Measurements from ENCODE around the gene TMEM63C.
"Not testable (repeated sequence)": the region's sequence is repeated elsewhere in the genome, so short reads cannot be mapped to it uniquely, and the experiment has no call there.

The TMEM63C gene

GRCh38 chr14:77280921-77281320 is 99.3 kb downstream of the TMEM63C start:
- H3K27me3 ChIP-seq (ENCODE audit: control insufficient read depth, insufficient read depth, low read length); H3K9ac ChIP-seq (ENCODE audit: low read depth, low read length); H3K4me1 ChIP-seq (ENCODE audit: control insufficient read depth, insufficient read depth, low read length); H3K27ac ChIP-seq (ENCODE audit: low read depth, low read length); H3K4me3 ChIP-seq (ENCODE audit: low read depth, low read length); H3K9me3 ChIP-seq (ENCODE audit: control insufficient read depth, insufficient read depth, low read length): not testable (repeated sequence)
- H3K36me3 ChIP-seq (ENCODE audit: control insufficient read depth, insufficient read depth, low read length), result peaks cover 63% of the 10 kb centered on the region

GRCh38 chr14:77281852-77282410 is 100.3 kb downstream of the TMEM63C start:
- no peaks in the 10 kb centered on the region for H3K4me1 ChIP-seq (ENCODE audit: control insufficient read depth, insufficient read depth, low read length)
- no peaks in the 10 kb centered on the region for H3K27me3 ChIP-seq (ENCODE audit: control insufficient read depth, insufficient read depth, low read length)
- H3K36me3 ChIP-seq (ENCODE audit: control insufficient read depth, insufficient read depth, low read length), result peaks cover 73% of the 10 kb centered on the region
- H3K9me3 ChIP-seq (ENCODE audit: control insufficient read depth, insufficient read depth, low read length), result no peaks in the 10 kb centered on the region
- H3K9ac ChIP-seq (ENCODE audit: low read depth, low read length), result no peak overlapping the region
- no peak overlapping the region for H3K27ac ChIP-seq (ENCODE audit: low read depth, low read length)
- H3K4me3 ChIP-seq (ENCODE audit: low read depth, low read length), result no peak overlapping the region

- no peaks in the 10 kb centered on the region for H3K4me1 ChIP-seq (ENCODE audit: control insufficient read depth, insufficient read depth, low read length)
- H3K9me3 ChIP-seq (ENCODE audit: control insufficient read depth, insufficient read depth, low read length), result no peaks in the 10 kb centered on the region
- peaks cover 67% of the 10 kb centered on the region for H3K36me3 ChIP-seq (ENCODE audit: control insufficient read depth, insufficient read depth, low read length)
- H3K9ac ChIP-seq (ENCODE audit: low read depth, low read length), result no peak overlapping the region
- H3K27ac ChIP-seq (ENCODE audit: low read depth, low read length), result no peak overlapping the region
- H3K4me3 ChIP-seq (ENCODE audit: low read depth, low read length), result no peak overlapping the region
- no peaks in the 10 kb centered on the region for H3K27me3 ChIP-seq (ENCODE audit: control insufficient read depth, insufficient read depth, low read length)
These were observed 102.5 kb downstream of the TMEM63C start for GRCh38 chr14:77284066-77284465.

- Histone ChIP-seq H3K9ac (ENCODE audit: low read depth, low read length) (no peak overlapping the region), H3K27me3 (ENCODE audit: control insufficient read depth, insufficient read depth, low read length) (no peaks in the 10 kb centered on the region), H3K27ac (ENCODE audit: low read depth, low read length) (no peak overlapping the region), H3K4me3 (ENCODE audit: low read depth, low read length) (no peak overlapping the region), H3K36me3 (ENCODE audit: control insufficient read depth, insufficient read depth, low read length) (peaks cover 63% of the 10 kb centered on the region), H3K9me3 (ENCODE audit: control insufficient read depth, insufficient read depth, low read length) (no peaks in the 10 kb centered on the region), H3K4me1 (ENCODE audit: control insufficient read depth, insufficient read depth, low read length) (no peaks in the 10 kb centered on the region)
These were observed 102.9 kb downstream of the TMEM63C start for GRCh38 chr14:77284466-77284865.

- Histone ChIP-seq H3K36me3 (ENCODE audit: control insufficient read depth, insufficient read depth, low read length) (peaks cover 52% of the 10 kb centered on the region), H3K4me3 (ENCODE audit: low read depth, low read length) (no peak overlapping the region), H3K4me1 (ENCODE audit: control insufficient read depth, insufficient read depth, low read length) (no peaks in the 10 kb centered on the region), H3K27ac (ENCODE audit: low read depth, low read length) (no peak overlapping the region), H3K9me3 (ENCODE audit: control insufficient read depth, insufficient read depth, low read length) (no peaks in the 10 kb centered on the region), H3K27me3 (ENCODE audit: control insufficient read depth, insufficient read depth, low read length) (no peaks in the 10 kb centered on the region), H3K9ac (ENCODE audit: low read depth, low read length) (no peak overlapping the region)
These were observed 105.0 kb downstream of the TMEM63C start for GRCh38 chr14:77286576-77286975.

- Histone ChIP-seq H3K9ac (ENCODE audit: low read depth, low read length) (no peak overlapping the region), H3K4me3 (ENCODE audit: low read depth, low read length) (no peak overlapping the region), H3K36me3 (ENCODE audit: control insufficient read depth, insufficient read depth, low read length) (peaks cover 30% of the 10 kb centered on the region), H3K9me3 (ENCODE audit: control insufficient read depth, insufficient read depth, low read length) (no peaks in the 10 kb centered on the region), H3K27ac (ENCODE audit: low read depth, low read length) (no peak overlapping the region), H3K4me1 (ENCODE audit: control insufficient read depth, insufficient read depth, low read length) (no peaks in the 10 kb centered on the region), H3K27me3 (ENCODE audit: control insufficient read depth, insufficient read depth, low read length) (no peaks in the 10 kb centered on the region)
These were observed 109.1 kb downstream of the TMEM63C start for GRCh38 chr14:77290705-77291104.

- no peaks in the 10 kb centered on the region for H3K4me1 ChIP-seq (ENCODE audit: control insufficient read depth, insufficient read depth, low read length)
- no peak overlapping the region for H3K9ac ChIP-seq (ENCODE audit: low read depth, low read length)
- H3K27ac ChIP-seq (ENCODE audit: low read depth, low read length), result no peak overlapping the region
- no peak overlapping the region for H3K4me3 ChIP-seq (ENCODE audit: low read depth, low read length)
- no peaks in the 10 kb centered on the region for H3K27me3 ChIP-seq (ENCODE audit: control insufficient read depth, insufficient read depth, low read length)
- no peaks in the 10 kb centered on the region for H3K9me3 ChIP-seq (ENCODE audit: control insufficient read depth, insufficient read depth, low read length)
- peaks cover 33% of the 10 kb centered on the region for H3K36me3 ChIP-seq (ENCODE audit: control insufficient read depth, insufficient read depth, low read length)
These were observed 114.6 kb downstream of the TMEM63C start for GRCh38 chr14:77296155-77296554.

- Histone ChIP-seq H3K27me3 (ENCODE audit: control insufficient read depth, insufficient read depth, low read length) (no peaks in the 10 kb centered on the region), H3K36me3 (ENCODE audit: control insufficient read depth, insufficient read depth, low read length) (peaks cover 33% of the 10 kb centered on the region)
These were observed 115.3 kb downstream of the TMEM63C start for GRCh38 chr14:77296906-77297305.

GRCh38 chr14:77299771-77300170 is 118.2 kb downstream of the TMEM63C start:
- H3K9me3 ChIP-seq (ENCODE audit: control insufficient read depth, insufficient read depth, low read length), result no peaks in the 10 kb centered on the region
- no peak overlapping the region for H3K27ac ChIP-seq (ENCODE audit: low read depth, low read length)
- H3K9ac ChIP-seq (ENCODE audit: low read depth, low read length), result no peak overlapping the region
- H3K4me1 ChIP-seq (ENCODE audit: control insufficient read depth, insufficient read depth, low read length), result peaks cover 5% of the 10 kb centered on the region; the same call in 1 of the 2 replicates
- H3K4me3 ChIP-seq (ENCODE audit: low read depth, low read length), result no peak overlapping the region
- no peaks in the 10 kb centered on the region for H3K27me3 ChIP-seq (ENCODE audit: control insufficient read depth, insufficient read depth, low read length)
- H3K36me3 ChIP-seq (ENCODE audit: control insufficient read depth, insufficient read depth, low read length), result peaks cover 40% of the 10 kb centered on the region

More at GRCh38 chr14:77296906-77297305, 115.3 kb downstream of the TMEM63C start:
- H3K27ac ChIP-seq (ENCODE audit: low read depth, low read length), result no peak overlapping the region
- no peak overlapping the region for H3K4me3 ChIP-seq (ENCODE audit: low read depth, low read length)
- H3K4me1 ChIP-seq (ENCODE audit: control insufficient read depth, insufficient read depth, low read length), result 0 out of 2 replicates have a peak, but pooled peaks cover 5% of the 10 kb centered on the region
- no peaks in the 10 kb centered on the region for H3K9me3 ChIP-seq (ENCODE audit: control insufficient read depth, insufficient read depth, low read length)
- no peak overlapping the region for H3K9ac ChIP-seq (ENCODE audit: low read depth, low read length)

- H3K27ac ChIP-seq (ENCODE audit: low read depth, low read length), result no peak overlapping the region
- H3K4me3 ChIP-seq (ENCODE audit: low read depth, low read length), result no peak overlapping the region
- H3K9me3 ChIP-seq (ENCODE audit: control insufficient read depth, insufficient read depth, low read length), result no peaks in the 10 kb centered on the region
- no peaks in the 10 kb centered on the region for H3K27me3 ChIP-seq (ENCODE audit: control insufficient read depth, insufficient read depth, low read length)
- no peak overlapping the region for H3K9ac ChIP-seq (ENCODE audit: low read depth, low read length)
- peaks cover 43% of the 10 kb centered on the region; the same call in 1 of the 2 replicates for H3K36me3 ChIP-seq (ENCODE audit: control insufficient read depth, insufficient read depth, low read length)
- peaks cover 5% of the 10 kb centered on the region; the same call in 1 of the 2 replicates for H3K4me1 ChIP-seq (ENCODE audit: control insufficient read depth, insufficient read depth, low read length)
These were observed 119.5 kb downstream of the TMEM63C start for GRCh38 chr14:77301103-77301502.

- H3K9me3 ChIP-seq (ENCODE audit: control insufficient read depth, insufficient read depth, low read length), result no peaks in the 10 kb centered on the region
- no peak overlapping the region for H3K9ac ChIP-seq (ENCODE audit: low read depth, low read length)
- H3K4me1 ChIP-seq (ENCODE audit: control insufficient read depth, insufficient read depth, low read length), result peaks cover 13% of the 10 kb centered on the region
- H3K27me3 ChIP-seq (ENCODE audit: control insufficient read depth, insufficient read depth, low read length), result no peaks in the 10 kb centered on the region
- no peak overlapping the region for H3K4me3 ChIP-seq (ENCODE audit: low read depth, low read length)
- H3K36me3 ChIP-seq (ENCODE audit: control insufficient read depth, insufficient read depth, low read length), result peaks cover 35% of the 10 kb centered on the region; the same call in 1 of the 2 replicates
- peak overlapping the region; percentile 52 for H3K27ac ChIP-seq (ENCODE audit: low read depth, low read length)
These were observed 121.3 kb downstream of the TMEM63C start for GRCh38 chr14:77302926-77303325.
